A673 (cell line): ENCODE data around the gene HMCN2. TPM values are rescaled to one million over a fixed set of nuclear protein-coding genes. Genes with fewer than 3 reads are reported as not detected.

ENCODE experiments used
- BruUV-seq: library from RNA; stranded (reverse); fragments of 400-500 nt; replicated peaks from 2 replicates; lab custom pipeline; 2021; lab: Mats Ljungman, UMichigan
- CTCF ChIA-PET: fragments of 300-600 bp; sonication (Branson Sonifier 250); formaldehyde crosslinking; loops from one replicate; lab custom pipeline; 2022; ENCODE audit warnings: antibody characterized with exemption; lab: Charles Lee
- POLR2A ChIA-PET: fragments of 300-600 bp; sonication (Branson Sonifier 250); formaldehyde crosslinking; loops from one replicate; lab custom pipeline; 2022; ENCODE audit warnings: antibody characterized with exemption; ENCODE audit not compliant: low non-redundant PET; lab: Charles Lee
- DNase-seq: peaks from one replicate; pipeline ENCODE4 v3.0.0-alpha.2; 2015; ENCODE audit warnings: low spot score
- H3K27ac ChIP-seq: fragments of 200-600 bp; sonication (generic); 2 replicates; pipeline ENCODE4 v1.5.1; 2016; ENCODE audit warnings: mixed run types, low read depth, mild to moderate bottlenecking, mixed read lengths, antibody characterized with exemption, low read length; ENCODE audit not compliant: poor library complexity, severe bottlenecking
- H3K27me3 ChIP-seq: fragments of 200-600 bp; sonication (generic); replicated peaks from 2 replicates; pipeline ENCODE4 v1.6.1; 2017; ENCODE audit warnings: mixed run types, low read depth, mild to moderate bottlenecking, mixed read lengths, antibody characterized with exemption, low read length; ENCODE audit not compliant: insufficient read depth, poor library complexity
- H3K36me3 ChIP-seq: fragments of 200-600 bp; sonication (generic); 2 replicates; pipeline ENCODE4 v1.6.1; 2016; ENCODE audit warnings: mixed run types, mild to moderate bottlenecking, mixed read lengths, antibody characterized with exemption, low read length; ENCODE audit not compliant: insufficient read depth, poor library complexity, severe bottlenecking
- H3K4me1 ChIP-seq: fragments of 200-600 bp; sonication (generic); 2 replicates; pipeline ENCODE4 v1.6.1; 2017; ENCODE audit warnings: mixed run types, mild to moderate bottlenecking, mixed read lengths, antibody characterized with exemption, low read length; ENCODE audit not compliant: insufficient read depth, poor library complexity, severe bottlenecking
- H3K4me3 ChIP-seq: fragments of 200-600 bp; sonication (generic); 2 replicates; pipeline ENCODE4 v1.5.1; 2016; ENCODE audit warnings: low read depth, mixed run types, mild to moderate bottlenecking, mixed read lengths, low read length; ENCODE audit not compliant: poor library complexity, severe bottlenecking
- H3K9me3 ChIP-seq: fragments of 200-600 bp; sonication (generic); 2 replicates; pipeline ENCODE4 v1.6.1; 2016; ENCODE audit warnings: mixed run types, low read depth, mild to moderate bottlenecking, mixed read lengths, antibody characterized with exemption, low read length; ENCODE audit not compliant: poor library complexity, severe bottlenecking
- CTCF ChIP-seq: fragments of 300-800, 200-600 bp; sonication (generic); conservative IDR thresholded peaks from 2 replicates; pipeline ENCODE4 v1.5.1; 2017; ENCODE audit warnings: low read depth, mild to moderate bottlenecking, antibody characterized with exemption, low read length, moderate library complexity, mixed read lengths
- EZH2 ChIP-seq: fragments of 200-600 bp; sonication (generic); IDR thresholded peaks from 2 replicates; pipeline ENCODE4 v1.6.1; 2017; ENCODE audit warnings: borderline replicate concordance, low read depth, mild to moderate bottlenecking, mixed read lengths, antibody characterized with exemption, low read length; ENCODE audit not compliant: poor library complexity, severe bottlenecking
- intact Hi-C: fragments of 100-400 bp; cut with micrococcal nuclease; formaldehyde crosslinking; loops from one replicate; pipeline ENCODE4 v1.10.0; 2022; ENCODE audit not compliant: unreplicated experiment
- total RNA-seq: library from RNA; stranded (reverse); gene quantifications from 2 replicates; pipeline ENCODE4 v1.2.3, GENCODE V29; 2021

The HMCN2 gene
- total RNA-seq, 1 experiment from 2014 or later, result 0.28 TPM

DNA sequence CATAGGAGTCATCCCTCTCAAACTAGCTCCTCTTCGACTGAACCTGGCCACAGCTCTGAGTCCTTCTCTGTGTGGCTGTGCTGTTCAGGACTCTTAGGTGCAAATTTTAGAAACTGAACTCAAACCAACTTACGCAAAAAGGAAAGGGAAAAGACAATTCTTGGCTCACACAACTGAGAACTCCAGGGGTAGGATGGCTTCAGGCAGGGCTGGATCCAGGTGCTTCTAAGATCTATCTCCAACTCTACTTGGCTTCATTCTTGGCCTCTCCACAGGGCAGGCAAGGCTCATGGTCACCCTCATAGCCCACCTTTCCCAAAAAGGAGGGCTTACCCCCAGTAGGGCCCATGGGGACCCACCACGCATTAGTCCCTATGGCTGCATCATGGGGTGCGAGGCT is 187.3 kb downstream of the HMCN2 start:
- Histone ChIP-seq H3K9me3 (no peaks in the 10 kb centered on the region), H3K4me1 (peaks cover 12% of the 10 kb centered on the region), H3K4me3 (no peak overlapping the region), H3K27me3 (no peaks in the 10 kb centered on the region), H3K27ac (no peak overlapping the region), H3K36me3 (no peaks in the 10 kb centered on the region)
- ChIA-PET CTCF (no interaction called here), POLR2A (interaction anchor here (0.5 kb wide), 1 partner anchor 233 kb away, joined by 5 read pairs; no protein-coding TSS in a partner anchor)
- TF ChIP-seq CTCF, result no peak
- no peak for DNase-seq
- no TSS peak for BruUV-seq
- intact Hi-C loops, result no loop called here

GRCh38 chr9:130453487-130453886 is 187.9 kb downstream of the HMCN2 start:
- Histone ChIP-seq H3K36me3 (no peaks in the 10 kb centered on the region), H3K27me3 (no peaks in the 10 kb centered on the region), H3K4me1 (peaks cover 5% of the 10 kb centered on the region), H3K9me3 (no peaks in the 10 kb centered on the region), H3K4me3 (no peak overlapping the region), H3K27ac (no peak overlapping the region)
- ChIA-PET POLR2A (interaction anchor here (0.5 kb wide), 1 partner anchor 232 kb away, joined by 5 read pairs; no protein-coding TSS in a partner anchor), CTCF (no interaction called here)
- intact Hi-C loops, result no loop called here
- TF ChIP-seq CTCF, result no peak
- no peak for TF ChIP-seq EZH2
- DNase-seq, result no peak
- no TSS peak for BruUV-seq

GRCh38 chr9:130454096-130454811 is 188.7 kb downstream of the HMCN2 start:
- Histone ChIP-seq H3K4me1 (peaks cover 5% of the 10 kb centered on the region), H3K27ac (no peak overlapping the region), H3K9me3 (no peaks in the 10 kb centered on the region), H3K36me3 (no peaks in the 10 kb centered on the region), H3K27me3 (no peaks in the 10 kb centered on the region), H3K4me3 (no peak overlapping the region)
- ChIA-PET CTCF (no interaction called here), POLR2A (interaction anchor here (0.6 kb wide), 1 partner anchor 351 kb away, joined by 3 read pairs; no protein-coding TSS in a partner anchor)
- intact Hi-C loops, result no loop called here
- TF ChIP-seq CTCF, result no peak
- no peak for TF ChIP-seq EZH2
- BruUV-seq, result no TSS peak
- no peak for DNase-seq
